Activated CD8-positive, alpha-beta memory T cell treated with anti-CD3 and anti-CD28 coated beads, Interleukin-2, amount 50 U/mL, for 24 hours (primary cell): ENCODE data around the gene LIPK.

Experiments used
- DNase-seq: peaks from one replicate; pipeline ENCODE4 v3.0.0-alpha.2; 2020; ENCODE audit errors: extremely low read depth

LIPK gene

DNA sequence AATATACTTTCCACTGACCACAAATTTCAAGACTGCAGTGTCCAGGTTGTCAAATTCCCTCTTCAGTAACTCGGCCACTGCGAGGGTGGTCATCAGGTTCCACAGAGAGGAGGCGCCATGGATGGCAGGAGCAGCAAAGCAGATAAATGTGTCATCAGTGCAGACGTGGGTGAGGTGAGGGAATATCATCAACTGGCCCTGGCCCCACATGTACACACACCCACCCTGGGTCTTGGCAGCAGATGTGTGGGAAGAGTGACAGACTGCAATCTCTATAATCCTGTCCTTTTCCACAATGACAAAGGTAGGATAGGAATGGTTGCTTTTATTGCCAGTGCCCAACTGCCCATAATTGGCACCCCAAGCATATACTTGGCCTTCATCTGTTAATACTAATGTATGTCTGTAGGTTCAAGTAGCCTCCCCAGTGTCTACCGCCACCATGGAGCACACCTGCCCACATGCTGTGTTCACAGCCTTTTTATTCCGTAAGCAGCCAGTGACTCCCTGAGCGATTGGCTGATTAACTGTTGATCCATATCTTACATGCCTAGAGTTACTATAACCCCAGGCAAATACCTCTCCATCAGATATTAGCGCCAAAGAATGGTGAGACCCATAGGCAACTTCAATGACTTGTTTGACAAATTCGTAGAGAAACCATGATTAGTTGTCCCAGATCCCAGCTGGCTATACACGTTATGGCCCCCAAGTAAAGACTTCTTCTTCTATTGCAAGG, 80.2 kb downstream of the LIPK start:
- DNase-seq = no peak

DNA sequence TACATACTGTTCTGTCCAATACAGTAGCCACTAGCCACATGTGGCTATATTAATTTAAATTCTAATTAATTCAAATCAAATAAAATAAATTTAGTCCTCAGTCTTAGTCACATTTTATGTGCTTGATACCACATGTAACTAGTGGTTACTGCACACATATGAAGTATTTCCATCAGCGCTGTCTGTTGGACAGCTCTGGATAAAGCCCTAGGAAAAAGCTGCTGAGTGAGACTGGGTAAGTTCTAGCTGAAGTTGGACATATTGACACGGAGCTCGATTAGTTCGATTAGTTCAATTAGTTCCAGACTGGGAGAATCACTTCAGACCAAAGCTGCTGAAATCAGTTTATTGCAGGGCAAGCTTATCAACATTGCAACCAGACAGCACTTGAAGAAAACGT, 81.4 kb downstream of the LIPK start:
- DNase-seq = no peak

DNA sequence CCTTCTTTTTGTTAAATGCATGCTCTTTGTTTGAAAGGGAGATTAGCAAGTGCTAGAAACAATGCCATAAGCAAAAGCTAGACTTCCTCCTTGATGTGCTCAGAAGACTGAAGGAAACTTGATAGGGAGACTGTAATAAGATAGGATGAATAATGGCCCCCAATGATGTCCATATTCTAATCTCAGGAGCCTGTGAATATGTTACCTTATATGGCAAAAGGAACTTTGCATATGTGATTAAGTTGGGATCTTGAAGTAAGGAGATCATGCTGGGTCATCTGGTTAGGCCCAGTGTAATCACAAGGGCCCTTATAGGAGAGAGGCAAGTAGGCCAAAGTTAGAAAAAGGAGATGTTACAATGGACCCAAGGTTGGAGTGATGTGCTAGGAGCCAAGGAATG, 82.9 kb downstream of the LIPK start:
- DNase-seq = no peak

DNA sequence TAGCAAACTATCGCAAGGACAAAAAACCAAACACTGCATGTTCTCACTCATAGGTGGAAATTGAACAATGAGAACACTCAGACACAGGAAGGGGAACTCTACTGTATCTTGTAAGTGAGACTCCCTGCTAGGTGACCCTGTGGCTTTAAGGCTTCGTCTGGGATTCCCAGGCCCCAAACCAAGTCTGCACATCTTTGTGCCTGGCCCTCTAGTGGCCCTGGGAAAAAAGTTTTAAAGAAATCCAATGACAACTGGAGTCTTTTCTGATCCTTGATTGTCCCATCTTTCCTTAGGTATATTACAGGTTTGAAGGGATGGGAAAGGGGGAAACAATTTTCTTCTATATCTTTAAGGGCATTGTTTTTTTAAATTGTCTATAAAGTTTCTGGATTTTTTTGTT, 85.9 kb downstream of the LIPK start:
- DNase-seq = no peak

GRCh38 chr10:88792661-88793060, 86.6 kb downstream of the LIPK start:
- no peak for DNase-seq

- no peak for DNase-seq
These were observed 87.8 kb downstream of the LIPK start for GRCh38 chr10:88793712-88794299.

DNA sequence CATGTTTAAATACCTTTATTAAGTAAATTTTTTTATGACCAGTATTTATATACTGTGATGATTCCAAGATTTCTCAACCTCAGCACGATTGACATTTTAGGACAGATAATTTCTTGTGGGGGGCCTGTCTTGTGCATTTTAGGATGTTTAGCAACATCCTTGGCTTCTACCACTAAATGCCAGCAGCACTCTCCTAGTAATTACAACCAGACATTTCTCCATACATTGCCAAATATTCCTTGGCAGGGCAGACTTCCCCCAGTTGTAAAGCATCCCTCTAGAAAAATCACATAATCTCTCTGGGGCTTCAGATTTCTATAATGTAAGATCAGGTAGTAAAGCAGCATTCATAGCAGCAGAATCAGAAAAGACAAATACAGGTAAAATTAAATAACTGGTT, 88.7 kb downstream of the LIPK start:
- no peak for DNase-seq

- DNase-seq = no peak
These were observed 94.4 kb downstream of the LIPK start for GRCh38 chr10:88800152-88801125.
